ENCODE measurements around the gene EPC1.
"Not testable (repeated sequence)": the region's sequence is repeated elsewhere in the genome, so short reads cannot be mapped to it uniquely, and the experiment has no call there.

DNA sequence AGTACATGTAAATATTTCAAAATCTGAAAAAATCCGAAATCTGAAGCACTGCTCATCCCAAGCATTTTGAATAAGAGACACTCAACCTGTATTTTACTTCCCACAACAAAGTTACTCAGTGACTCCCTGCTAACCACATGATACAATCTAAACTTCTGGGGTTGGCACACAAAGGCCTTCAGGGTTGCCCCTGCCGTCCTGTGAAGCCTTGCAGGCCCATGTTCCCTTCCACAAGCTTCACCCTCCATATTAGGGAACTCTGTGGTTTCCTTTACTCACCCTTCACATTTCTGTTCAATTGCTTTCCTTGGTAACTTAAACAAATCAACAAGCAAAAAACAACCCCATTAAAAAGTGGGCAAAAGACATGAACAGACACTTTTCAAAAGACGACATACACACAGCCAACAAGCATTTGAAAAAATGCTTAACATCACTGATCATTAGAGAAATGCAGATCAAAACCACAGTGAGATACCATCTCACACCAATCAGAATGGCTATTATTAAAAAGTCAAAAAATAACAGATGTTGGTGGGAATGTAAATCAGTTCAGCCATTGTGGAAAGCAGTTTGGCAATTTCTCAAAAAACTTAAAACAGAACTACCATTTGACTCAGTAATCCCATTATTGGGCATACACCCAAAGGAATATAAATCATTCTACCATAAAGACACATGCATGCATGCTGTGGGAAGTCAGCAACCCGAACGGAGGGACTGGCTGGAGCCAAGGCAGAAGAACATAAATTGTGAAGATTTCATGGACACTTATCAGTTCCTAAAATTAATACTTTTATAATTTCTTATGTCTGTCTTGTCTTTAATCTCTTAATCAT lies 128.5 kb downstream of the EPC1 start:
- TF ChIP-seq CTCF (IDR thresholded peaks at IDR 0.05 in 8 of 11, conservative IDR thresholded peaks at IDR 0.05 in 3 of 11); POLR2A (IDR thresholded peaks at IDR 0.05): not testable (repeated sequence)
